HPDE6-E6E7 (cell line): ENCODE measurements around the gene SYT4.
"Not testable (repeated sequence)": the region's sequence is repeated elsewhere in the genome, so short reads cannot be mapped to it uniquely, and the experiment has no call there.

Source experiments
- DNase-seq: peaks from one replicate; pipeline ENCODE4 v3.0.0; 2011; ENCODE audit warnings: missing footprints; ENCODE audit errors: extremely low spot score

Gene SYT4, protein sequence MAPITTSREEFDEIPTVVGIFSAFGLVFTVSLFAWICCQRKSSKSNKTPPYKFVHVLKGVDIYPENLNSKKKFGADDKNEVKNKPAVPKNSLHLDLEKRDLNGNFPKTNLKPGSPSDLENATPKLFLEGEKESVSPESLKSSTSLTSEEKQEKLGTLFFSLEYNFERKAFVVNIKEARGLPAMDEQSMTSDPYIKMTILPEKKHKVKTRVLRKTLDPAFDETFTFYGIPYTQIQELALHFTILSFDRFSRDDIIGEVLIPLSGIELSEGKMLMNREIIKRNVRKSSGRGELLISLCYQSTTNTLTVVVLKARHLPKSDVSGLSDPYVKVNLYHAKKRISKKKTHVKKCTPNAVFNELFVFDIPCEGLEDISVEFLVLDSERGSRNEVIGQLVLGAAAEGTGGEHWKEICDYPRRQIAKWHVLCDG

DNA sequence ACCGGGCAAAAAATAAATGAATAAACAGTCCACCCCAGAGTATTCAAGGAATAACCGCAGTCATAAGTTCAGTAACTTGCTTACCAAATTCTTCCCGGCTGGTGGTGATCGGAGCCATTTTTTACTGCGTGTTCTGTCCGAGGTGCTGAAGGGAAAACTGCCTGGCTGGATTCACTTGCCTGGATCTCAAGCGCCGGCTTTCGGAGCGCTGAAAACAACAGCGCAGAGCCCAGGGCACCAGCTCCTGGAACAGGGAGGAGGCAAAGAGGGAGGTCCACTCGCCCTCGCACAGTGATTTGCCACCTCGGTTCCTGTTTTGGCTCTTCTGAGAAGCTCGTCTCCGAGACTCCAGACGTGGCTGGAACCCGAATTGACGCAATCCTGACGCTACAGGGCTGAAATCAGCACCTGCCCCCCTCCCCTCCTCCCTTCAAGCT is at the start of gene SYT4:
Gene SYT4 (minus strand): TSS at position 327 of the 437 bp plus-strand sequence. CDS start 209 bp downstream, at position 118.
- no peak for DNase-seq

DNA sequence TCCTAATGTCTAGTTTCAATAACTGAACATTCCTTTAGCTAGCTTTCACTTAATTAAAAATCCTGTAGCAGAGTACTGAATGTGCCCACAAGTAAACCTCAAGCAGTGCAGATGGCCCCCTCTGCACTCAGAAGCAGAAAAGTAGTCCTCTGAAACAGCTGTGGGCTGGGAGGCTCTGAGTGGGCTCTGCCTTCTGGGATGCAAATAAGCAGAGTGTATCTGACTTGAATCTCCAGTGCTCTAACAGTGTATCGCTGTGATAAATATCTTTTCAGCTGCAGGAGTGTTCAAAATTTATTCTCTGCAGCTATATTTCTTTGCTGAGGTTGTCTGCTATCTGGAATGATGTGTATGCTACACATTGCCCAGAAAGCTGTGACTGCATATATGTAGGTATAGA is 44.8 kb upstream of the SYT4 start:
- DNase-seq, result no peak

DNA sequence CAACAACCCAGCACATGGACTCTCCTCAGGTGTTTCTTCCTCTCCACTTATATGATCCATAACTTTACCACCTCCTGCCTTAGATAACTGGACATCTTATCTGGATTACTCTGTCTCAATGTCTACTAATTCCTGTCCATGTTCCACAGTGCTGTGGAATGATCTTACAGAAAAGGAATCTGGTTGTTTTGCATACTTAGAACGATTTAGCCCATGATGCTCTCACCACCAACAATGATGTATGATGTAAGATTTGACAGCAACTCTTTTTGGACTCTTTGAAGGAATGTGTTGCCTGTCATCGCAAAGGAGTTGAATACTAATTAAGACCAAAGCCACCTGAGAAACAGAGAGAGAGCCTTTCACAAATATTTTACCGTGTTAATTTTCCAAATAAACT is 37.7 kb upstream of the SYT4 start:
- DNase-seq, result no peak

DNA sequence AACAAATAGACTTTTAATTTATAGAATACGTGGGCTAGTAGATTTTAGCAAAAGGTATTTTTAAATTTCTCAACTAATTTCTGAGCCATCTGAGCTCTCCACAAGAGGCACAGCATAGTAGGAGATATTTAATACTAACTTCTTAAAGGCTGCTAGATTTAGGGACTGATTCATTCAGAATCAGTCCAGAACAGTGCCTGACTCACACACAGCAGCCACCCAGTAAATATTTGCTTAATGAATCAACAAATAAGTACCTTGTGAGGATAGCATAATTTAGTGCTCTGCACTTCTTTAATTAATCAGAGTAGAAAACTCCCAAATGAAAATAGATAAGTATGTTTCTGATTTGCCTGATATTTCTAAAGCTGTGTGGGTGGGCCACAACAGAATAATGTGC is 35.6 kb upstream of the SYT4 start:
- DNase-seq, result no peak

DNA sequence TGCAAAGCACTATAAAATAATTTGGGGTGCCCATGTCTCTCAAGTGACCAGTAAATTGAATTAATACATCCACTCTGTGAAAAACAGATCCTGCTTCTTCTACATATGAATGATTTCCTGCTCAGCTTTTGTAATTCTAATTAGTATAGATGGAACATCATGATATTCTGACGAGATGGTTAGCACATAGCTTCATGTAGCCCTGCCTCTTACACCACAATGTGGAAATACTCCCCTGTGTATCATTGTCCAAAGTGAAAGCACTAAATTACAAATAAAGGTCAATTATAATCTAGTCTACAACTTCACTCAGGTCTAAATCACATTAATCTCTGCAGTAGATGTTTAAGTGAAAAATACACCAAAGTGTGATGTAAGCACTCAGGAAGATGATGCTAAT is 32.9 kb upstream of the SYT4 start:
- DNase-seq, result no peak

DNA sequence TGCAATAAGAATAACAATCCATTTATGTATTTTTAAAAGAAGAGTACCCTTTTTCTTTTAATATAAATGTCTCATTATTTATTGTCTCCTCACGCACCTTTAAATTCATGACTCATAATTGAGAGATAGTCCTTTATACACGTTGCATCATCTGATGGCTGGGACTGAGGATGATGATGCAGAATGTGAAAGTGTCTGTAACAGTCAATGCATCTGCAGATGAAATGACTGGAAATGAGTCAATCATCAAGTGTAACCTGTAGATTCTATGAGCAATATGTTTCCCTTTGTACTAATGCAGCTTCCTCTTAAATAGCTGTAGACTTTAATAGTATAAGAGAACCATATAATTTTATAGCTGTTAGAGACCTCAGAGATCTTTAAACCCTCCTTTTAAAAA is 26.1 kb upstream of the SYT4 start:
- DNase-seq, result no peak

DNA sequence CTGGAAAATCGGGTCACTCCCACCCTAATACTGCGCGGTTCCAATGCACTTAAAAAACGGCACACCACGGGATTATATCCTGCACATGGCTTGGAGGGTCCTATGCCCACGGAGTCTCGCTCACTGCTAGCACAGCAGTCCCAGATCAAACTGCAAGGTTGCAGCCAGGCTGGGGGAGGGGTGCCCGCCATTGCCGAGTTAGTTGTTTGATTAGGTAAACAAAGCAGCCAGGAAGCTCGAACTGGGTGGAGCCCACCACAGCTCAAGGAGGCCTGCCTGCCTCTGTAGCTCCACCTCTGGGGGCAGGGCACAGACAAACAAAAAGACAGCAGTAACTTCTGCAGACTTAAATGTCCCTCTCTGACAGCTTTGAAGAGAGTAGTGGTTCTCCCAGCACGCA is 8.9 kb upstream of the SYT4 start:
- DNase-seq, result not testable (repeated sequence)

DNA sequence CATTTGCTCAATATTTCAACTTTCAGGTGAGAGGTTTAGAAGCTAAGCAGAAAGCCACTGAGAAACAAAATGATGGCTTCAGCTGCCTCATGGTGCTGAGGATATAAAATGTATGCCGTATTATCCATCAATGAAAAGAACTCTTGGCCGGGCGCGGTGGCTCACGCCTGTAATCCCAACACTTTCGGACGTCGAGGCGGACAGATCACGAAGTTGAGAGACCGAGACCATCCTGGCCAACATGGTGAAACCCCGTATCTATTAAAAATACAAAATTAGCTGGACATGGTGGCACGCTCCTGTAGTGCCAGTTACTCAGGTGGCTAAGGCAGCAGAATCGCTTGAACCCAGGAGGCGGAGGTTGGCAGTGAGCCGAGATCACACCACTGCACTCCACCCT is 6.0 kb upstream of the SYT4 start:
- DNase-seq, result no peak

DNA sequence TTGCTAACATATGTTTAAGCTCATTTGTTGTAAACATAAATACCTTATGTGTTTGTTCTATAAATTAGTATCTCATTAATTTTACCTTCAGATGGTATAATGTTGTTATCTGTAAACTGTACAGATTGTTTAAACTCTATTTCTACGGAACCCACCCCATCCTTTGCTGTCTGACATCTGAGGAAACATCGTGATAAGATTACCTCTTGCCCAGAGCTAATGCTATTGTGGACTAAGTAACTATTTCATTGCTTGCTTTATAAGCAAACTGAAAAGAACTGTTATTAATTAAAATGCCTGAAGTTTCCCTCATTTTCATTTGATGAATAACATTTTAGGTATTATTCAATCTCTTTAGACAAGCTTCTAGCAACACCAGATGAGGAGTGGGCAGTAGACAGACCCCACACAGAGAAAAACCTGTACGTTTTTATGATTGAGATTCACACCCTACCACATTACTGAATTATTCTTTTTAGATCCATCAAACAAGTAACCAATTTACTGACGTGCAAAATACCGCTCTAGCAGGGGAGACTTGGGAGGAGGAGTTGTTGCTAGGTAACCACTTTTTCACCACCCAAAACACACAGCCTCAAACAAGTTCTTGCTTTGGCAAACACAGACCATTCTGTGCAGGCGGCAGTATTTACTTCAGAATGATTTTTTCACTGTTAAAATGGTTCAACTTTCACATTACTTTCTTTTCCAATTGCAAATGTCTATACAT is 1.9 kb upstream of the SYT4 start:
- no peak for DNase-seq

DNA sequence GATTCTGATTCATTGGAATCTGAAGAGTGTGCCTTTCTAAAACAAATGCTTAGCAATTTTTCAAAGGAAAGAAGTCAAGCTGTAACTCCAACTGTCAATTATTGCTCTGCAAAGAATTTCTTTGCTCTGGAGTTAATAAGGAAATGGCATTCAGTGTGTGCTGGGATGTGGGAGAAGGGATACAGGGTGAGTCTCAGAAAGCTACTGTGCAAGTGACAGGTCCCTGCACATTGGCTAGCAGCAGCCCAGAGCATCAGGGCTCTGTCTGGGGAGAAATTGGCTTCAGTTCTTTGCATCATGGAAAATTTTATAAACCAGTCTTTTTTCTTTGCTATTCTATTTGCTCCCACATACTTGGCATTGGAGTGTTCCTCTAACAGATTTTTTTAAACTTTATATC is 1.1 kb upstream of the SYT4 start:
- DNase-seq, result no peak

DNA sequence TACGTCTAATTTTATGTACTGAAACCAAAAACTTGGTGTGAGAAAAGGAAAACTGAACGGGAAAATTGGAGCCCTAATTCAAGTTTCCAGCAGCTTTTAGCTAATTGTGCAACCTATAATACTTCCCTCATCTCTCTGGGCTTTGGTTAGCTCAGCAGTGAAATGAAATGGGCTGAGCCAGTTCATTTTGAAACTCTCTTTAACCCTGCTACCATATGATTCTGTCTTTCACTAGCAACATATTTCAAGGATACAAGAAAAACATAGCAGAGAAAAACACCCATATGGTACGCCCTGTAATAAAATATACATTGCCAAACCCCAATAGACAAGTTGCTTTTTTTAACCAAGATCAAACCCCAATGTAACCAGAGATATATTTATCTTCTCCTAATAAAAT is 799 bp downstream of the SYT4 start:
- no peak for DNase-seq

DNA sequence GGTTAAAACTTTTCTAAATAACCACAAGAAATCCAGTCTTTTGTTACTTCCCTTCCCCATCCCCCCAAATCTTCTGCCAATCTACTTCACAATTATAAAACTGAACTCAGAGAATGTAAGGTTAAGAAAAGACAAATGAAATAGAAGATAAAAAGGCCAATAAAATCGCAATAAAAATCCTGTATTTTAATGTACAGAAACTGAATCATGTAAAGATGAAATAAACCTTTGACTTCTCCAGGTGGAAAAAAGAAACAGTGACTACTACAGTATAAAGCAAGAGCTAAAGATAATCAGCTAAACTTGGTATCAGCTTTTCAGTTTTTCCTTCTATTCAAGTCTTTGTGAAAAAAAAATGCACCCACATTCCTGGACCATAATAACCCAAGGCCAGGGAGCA is 1.7 kb downstream of the SYT4 start:
- no peak for DNase-seq

DNA sequence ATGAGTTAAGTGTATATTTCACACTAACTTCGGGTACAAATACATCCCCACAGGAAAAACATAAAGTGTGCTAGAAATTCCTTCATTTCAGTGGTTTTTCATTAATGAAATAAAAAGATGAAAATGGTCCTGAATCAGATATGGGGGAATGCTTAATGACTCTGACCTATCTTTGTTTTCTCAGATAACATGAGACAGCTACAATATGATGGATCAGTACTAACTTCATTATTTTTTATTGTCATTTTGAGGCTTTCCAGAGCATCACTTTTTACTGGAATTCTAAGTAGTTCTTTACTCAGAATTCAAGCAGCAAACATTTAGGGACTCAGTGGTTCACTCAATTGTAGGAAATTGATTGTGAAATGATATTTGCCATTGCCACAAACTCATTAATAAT is 2.8 kb downstream of the SYT4 start:
- DNase-seq, result no peak

DNA sequence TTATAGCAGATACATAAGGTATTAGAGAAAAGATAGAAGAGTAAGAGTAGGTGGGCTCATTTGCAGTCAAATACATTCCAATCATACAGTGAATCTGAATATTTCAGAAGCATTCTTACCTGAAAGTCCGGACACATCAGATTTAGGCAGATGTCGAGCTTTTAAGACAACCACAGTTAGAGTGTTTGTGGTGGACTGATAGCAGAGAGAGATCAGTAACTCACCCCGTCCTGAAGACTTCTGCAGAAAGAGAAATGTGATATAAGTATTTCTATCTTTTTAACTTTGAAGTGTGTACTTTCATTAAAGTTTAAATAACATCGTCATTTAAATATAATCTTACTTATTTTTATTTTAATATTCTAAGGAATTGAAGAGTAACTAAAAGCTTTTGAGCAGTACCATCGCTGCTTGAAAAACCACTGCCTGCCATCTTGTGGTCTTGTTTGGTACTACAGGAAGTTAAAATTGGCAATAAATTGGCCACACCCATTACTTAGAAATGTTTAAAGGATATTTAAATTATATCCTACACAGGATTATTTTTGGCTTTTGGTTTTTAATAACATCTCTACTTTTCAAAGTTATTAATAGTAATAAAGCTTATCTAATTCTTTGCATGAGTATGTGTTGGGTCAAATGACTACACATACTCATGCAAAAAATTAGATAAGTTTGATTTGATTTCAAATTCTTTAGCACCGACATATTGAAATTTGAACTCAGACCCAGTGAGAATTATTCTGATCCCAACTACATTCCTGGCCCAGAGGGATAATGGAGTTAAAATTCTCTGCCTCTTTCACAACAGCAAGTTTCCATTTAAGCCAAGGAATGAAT is 5.5 kb downstream of the SYT4 start:
- no peak for DNase-seq

DNA sequence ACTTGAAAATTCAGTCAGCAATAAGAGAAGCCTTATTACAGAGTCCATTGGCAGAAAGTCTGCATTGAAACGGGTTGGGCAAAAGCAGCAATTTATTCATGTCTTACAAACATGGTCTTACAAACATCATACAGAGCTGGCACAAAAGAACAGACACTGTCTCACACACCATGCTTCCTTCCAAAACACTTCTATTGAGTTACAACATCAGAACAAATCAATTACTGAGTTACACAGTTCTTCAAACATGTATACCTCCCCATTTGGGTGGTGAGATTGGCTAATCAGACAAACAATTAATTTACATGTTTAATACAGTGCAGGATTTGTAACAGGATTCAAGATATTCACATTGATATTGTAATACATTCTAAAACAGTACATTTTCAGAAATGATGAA is 9.5 kb downstream of the SYT4 start:
- DNase-seq, result no peak

DNA sequence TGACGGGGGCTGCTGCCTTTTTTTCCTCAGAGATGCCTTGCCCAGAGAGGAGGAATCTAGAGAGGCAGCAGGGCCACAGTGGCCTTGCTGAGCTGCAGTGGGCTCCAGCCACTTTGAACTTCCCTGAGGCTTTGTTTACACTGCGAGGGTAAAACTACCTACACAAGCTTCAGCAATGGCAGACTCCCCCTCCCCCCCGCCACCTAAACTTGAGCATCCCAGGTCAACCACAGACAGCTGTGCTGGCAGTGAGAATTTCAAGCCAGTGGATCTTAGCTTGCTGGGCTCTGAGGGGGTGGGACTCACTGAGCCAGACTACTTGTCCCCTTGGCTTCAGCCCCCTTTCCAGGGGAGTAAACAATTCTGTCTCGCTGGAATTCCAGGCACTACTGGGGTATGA is 11.8 kb downstream of the SYT4 start:
- DNase-seq, result no peak

DNA sequence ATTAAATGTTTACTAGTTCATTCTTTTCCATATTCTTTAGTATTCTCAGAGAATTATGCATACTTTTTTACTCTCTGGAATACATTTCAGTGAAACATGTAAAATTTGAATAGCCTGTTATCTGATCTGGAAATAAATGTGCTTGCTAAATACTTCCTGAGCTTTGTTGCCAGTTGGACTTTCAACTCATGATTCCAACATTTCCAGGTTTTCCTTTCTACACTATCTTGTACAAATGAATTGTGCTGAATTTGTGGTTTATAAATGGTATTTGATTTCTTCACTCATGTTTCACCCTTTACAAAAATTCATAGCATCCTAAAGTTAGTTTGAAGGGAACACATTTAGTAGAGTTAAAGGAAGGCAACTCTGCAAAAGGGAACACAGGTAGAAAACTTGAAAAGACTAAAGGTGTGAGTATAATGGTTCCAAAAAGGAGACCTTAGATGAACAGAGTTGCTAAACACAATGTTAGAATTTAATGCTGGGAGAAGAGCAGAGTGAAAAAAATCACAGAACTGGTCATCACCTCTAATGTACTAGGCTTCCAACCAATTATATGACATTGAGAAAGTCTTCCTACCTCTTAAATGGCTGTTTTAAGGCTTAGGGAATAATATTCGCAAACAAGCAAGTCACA is 28.6 kb downstream of the SYT4 start:
- no peak for DNase-seq

DNA sequence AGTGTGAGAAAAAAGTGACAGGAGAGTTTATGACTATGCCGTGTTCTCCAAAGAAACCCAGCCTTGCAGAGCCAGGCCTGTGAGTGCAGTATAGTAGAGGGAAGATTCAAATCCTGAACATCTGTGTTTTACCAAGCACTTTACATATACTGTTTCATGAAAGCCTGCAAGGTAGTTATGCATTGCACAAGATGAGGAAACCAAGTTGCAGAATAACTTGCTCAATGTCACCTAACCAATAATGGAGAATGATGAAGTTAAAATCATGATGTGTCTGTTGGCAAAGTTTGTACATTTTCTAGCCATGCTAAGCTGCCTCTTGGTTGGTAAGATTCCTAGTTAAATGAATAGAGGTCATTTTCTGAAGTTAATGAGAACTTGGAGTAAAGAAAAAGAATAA is 29.3 kb downstream of the SYT4 start:
- no peak for DNase-seq

DNA sequence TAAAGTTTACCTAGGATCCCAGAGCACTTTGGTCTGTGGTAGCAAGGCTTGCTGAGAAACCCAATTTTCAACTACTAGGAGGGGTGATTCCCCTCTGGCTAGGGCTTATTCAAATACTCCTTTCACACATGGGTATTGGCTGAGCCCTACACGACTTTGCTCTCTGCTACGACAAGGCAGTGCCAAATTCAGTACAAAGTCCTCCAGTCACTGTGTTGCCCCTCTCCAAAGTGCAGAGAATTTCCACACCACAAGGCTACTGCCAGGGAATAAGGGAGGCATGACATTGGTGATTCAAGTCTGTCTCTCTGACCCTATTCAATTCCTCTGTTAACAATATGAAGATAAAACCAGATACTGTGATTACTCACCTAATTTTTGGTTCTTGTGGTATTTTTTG is 38.9 kb downstream of the SYT4 start:
- DNase-seq, result no peak

DNA sequence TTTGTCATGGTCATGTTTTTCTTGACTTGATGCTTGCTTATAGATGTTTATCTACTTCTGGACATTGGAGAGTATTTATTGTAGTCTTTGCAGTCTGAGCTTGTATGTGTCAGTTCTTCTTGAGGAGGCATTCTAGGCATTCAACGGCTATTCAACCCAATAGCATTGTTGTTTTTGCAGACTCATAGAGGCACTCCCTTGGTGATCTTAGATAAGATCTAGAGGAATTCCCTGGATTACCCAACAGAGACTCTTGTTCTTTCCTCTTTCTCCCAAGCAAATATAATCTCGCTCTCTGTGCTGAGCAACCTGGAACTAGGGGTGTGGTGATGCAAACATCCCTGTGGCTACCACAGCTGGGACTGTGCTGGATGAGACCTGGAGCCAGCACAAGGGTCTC is 40.4 kb downstream of the SYT4 start:
- DNase-seq, result no peak

DNA sequence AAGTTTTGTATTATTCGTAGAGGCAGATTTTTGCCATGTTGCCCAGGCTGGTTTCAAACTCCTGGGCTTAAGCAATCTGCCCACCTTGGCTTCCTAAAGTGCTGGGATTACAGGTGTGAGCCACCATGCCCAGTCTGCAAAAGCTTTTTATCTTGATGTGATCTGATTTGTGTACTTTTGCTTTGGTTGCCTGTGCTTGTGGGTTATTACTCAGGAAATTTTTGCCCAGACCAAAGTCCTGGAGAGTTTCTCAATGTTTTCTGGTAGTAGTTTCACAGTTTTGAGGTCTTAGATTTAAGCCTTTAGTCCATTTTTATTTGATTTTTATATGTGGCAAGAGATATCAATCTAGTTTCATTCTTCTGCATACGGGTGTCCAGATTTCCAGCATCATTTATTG is 42.4 kb downstream of the SYT4 start:
- no peak for DNase-seq

DNA sequence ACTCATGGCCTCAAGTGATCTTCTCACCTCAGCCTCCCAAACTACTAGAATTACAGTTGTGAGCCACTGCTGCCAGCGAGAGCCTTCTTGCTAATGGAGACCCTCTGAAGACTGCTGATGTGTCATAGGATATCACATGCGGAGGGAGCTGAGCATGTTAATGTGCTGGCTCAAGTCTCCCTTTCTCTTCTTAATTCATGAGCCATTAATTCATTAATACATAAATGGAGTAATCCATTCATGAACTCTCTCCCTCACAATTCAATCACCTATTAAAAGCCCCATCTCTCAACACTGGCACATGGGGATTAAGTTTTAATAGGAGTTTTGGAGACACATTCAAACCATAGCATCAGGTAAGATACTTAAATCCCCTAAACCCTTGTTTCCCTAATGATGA is 54.8 kb downstream of the SYT4 start:
- no peak for DNase-seq
